AML-193 (cell line): Measurements from ENCODE around the gene COLQ.
"Not testable (repeated sequence)": the region's sequence is repeated elsewhere in the genome, so short reads cannot be mapped to it uniquely, and the experiment has no call there.

Source experiments
- DNase-seq, 2 experiments: peaks; one replicate each; lab custom pipeline; 2025; lab: John Stamatoyannopoulos, UW

Gene COLQ

GRCh38 chr3:15426579-15427118 lies 94.9 kb downstream of the COLQ start:
- DNase-seq: no peak

GRCh38 chr3:15420871-15421270 lies 100.6 kb downstream of the COLQ start:
- DNase-seq: no peak

GRCh38 chr3:15410966-15411365 lies 110.5 kb downstream of the COLQ start:
- DNase-seq: not testable (repeated sequence)

GRCh38 chr3:15409774-15410173 lies 111.7 kb downstream of the COLQ start:
- no peak for DNase-seq

- peak; percentile 68 to 75 for DNase-seq
These were observed 112.3 kb downstream of the COLQ start for GRCh38 chr3:15409239-15409638.

- DNase-seq: peak; percentile 40 to 55
These were observed 116.0 kb downstream of the COLQ start for GRCh38 chr3:15405448-15406050.

GRCh38 chr3:15404767-15405166 lies 116.7 kb downstream of the COLQ start:
- DNase-seq: peak in 1 of 2 experiments; percentile 18

- no peak for DNase-seq
These were observed 117.5 kb downstream of the COLQ start for GRCh38 chr3:15403965-15404364.

- no peak for DNase-seq
These were observed 118.0 kb downstream of the COLQ start for GRCh38 chr3:15403495-15403894.

GRCh38 chr3:15401936-15402335 lies 119.6 kb downstream of the COLQ start:
- DNase-seq: no peak
